ENCODE data around the gene LRRC3. TPM values are rescaled to one million over a fixed set of nuclear protein-coding genes. Genes with fewer than 3 reads are reported as not detected.

LRRC3 gene
- polyA plus RNA-seq, 1 of the 3 experiments (the other 2 are of a cell fraction), result 2.3 TPM

DNA sequence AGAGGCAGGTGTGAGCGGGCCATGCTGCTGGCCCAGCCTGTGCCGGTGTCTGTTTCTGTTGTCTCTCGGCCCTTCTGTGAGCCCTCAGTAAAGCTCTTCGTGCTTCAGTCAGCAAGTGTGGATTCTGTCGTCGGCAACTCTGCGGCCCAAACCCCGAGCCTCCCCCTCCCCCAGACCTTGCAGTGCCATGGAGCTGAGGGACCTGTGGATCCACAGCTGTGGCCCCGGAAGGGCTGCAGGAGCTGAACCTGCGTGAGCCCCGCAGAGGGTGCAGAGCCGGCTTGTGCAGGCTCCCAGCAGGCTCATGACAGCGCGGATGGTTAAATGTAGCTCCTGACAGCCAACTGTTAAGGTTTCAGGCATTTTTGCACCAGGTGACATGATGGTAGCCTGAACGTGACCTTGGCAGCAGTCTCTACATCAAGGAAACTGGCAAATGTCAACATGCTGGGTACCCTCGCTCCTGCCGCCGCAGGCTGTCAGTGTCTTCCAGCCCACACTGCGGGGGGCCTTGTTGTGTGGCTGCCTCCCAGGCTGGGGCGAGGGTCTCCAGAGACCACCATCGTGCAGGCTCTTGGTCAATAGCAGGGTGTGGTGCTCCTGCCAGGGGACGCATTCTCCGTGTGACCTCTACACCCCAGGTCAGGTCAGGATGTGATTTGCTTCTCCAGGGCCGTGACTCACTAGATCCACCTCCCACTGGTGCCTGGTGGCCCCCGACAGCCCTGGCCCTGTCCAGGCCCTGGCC lies 7.0 kb downstream of the LRRC3 start (continued):
- TF ChIP-seq, protein P1, sequence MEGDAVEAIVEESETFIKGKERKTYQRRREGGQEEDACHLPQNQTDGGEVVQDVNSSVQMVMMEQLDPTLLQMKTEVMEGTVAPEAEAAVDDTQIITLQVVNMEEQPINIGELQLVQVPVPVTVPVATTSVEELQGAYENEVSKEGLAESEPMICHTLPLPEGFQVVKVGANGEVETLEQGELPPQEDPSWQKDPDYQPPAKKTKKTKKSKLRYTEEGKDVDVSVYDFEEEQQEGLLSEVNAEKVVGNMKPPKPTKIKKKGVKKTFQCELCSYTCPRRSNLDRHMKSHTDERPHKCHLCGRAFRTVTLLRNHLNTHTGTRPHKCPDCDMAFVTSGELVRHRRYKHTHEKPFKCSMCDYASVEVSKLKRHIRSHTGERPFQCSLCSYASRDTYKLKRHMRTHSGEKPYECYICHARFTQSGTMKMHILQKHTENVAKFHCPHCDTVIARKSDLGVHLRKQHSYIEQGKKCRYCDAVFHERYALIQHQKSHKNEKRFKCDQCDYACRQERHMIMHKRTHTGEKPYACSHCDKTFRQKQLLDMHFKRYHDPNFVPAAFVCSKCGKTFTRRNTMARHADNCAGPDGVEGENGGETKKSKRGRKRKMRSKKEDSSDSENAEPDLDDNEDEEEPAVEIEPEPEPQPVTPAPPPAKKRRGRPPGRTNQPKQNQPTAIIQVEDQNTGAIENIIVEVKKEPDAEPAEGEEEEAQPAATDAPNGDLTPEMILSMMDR (IDR thresholded peaks at IDR 0.05), result no peak

DNA sequence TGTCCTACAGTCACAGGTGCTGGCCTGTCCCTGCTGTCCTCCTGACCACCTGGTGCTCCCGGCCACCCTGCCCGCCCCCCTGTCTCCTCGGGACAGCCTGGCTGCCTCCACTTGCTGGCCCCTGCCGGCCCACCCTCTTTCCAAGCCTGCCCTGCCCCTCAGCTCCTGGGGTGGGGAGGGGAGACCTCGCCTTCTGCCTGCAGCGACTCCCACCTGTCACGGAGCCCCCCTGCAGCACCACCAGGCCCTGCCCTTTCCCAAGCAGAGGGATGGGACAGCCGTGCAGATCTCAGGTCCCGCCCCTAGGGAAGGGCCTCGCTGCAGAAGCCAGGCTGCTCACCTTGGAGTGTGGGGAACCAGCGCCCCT lies 7.5 kb downstream of the LRRC3 start:
- H2AFZ ChIP-seq (ENCODE audit: low read depth), result no peak overlapping the region
- H3K36me3 ChIP-seq (replicated peaks in 1 of 2; ENCODE audit: control insufficient read depth in 1 of 2, insufficient read depth in 2 of 2, low read length in 1 of 2), result no peaks in the 10 kb centered on the region
- H4K20me1 ChIP-seq (ENCODE audit: insufficient read depth), result no peaks in the 10 kb centered on the region
- no peaks in the 10 kb centered on the region for H3F3A ChIP-seq (replicated peaks; ENCODE audit: insufficient read depth)
- no peak overlapping the region for H3K27ac ChIP-seq (ENCODE audit: low read depth in 2 of 2, low read length in 1 of 2)
- H3K4me2 ChIP-seq, result no peak overlapping the region
- H3K9me3 ChIP-seq, result no peaks in the 10 kb centered on the region
- TF ChIP-seq FOXJ3 (CRISPR knock-in tag; IDR thresholded peaks at IDR 0.05), result no peak
- TF ChIP-seq, protein P2, sequence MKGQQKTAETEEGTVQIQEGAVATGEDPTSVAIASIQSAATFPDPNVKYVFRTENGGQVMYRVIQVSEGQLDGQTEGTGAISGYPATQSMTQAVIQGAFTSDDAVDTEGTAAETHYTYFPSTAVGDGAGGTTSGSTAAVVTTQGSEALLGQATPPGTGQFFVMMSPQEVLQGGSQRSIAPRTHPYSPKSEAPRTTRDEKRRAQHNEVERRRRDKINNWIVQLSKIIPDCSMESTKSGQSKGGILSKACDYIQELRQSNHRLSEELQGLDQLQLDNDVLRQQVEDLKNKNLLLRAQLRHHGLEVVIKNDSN (IDR thresholded peaks at IDR 0.05; ENCODE audit: borderline replicate concordance, low read depth), result no peak
- TF ChIP-seq, protein P3, sequence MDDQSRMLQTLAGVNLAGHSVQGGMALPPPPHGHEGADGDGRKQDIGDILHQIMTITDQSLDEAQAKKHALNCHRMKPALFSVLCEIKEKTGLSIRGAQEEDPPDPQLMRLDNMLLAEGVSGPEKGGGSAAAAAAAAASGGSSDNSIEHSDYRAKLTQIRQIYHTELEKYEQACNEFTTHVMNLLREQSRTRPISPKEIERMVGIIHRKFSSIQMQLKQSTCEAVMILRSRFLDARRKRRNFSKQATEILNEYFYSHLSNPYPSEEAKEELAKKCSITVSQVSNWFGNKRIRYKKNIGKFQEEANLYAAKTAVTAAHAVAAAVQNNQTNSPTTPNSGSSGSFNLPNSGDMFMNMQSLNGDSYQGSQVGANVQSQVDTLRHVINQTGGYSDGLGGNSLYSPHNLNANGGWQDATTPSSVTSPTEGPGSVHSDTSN (IDR thresholded peaks at IDR 0.05), result no peak
- TF ChIP-seq, protein P4, sequence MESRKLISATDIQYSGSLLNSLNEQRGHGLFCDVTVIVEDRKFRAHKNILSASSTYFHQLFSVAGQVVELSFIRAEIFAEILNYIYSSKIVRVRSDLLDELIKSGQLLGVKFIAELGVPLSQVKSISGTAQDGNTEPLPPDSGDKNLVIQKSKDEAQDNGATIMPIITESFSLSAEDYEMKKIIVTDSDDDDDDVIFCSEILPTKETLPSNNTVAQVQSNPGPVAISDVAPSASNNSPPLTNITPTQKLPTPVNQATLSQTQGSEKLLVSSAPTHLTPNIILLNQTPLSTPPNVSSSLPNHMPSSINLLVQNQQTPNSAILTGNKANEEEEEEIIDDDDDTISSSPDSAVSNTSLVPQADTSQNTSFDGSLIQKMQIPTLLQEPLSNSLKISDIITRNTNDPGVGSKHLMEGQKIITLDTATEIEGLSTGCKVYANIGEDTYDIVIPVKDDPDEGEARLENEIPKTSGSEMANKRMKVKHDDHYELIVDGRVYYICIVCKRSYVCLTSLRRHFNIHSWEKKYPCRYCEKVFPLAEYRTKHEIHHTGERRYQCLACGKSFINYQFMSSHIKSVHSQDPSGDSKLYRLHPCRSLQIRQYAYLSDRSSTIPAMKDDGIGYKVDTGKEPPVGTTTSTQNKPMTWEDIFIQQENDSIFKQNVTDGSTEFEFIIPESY (IDR thresholded peaks at IDR 0.05; ENCODE audit: borderline replicate concordance, low read depth), result no peak
- TF ChIP-seq RFX5 (IDR thresholded peaks at IDR 0.05; ENCODE audit: low read length), result no peak
- no peak for TF ChIP-seq TAF1 (IDR thresholded peaks at IDR 0.05; ENCODE audit: borderline replicate concordance, low read depth, low read length)
- no peak for TF ChIP-seq RAD21 (IDR thresholded peaks at IDR 0.05; ENCODE audit: low read length)
- no peak for TF ChIP-seq FOSL2 (IDR thresholded peaks at IDR 0.05; ENCODE audit: borderline replicate concordance, low read depth)
- TF ChIP-seq MXI1 (IDR thresholded peaks at IDR 0.05; ENCODE audit: low read depth, low read length), result no peak
- no peak for TF ChIP-seq TEAD4 (IDR thresholded peaks at IDR 0.05; ENCODE audit: borderline replicate concordance, insufficient read depth)
- TF ChIP-seq, protein P1 (IDR thresholded peaks at IDR 0.05), result no peak
- no peak for TF ChIP-seq TCF12 (IDR thresholded peaks at IDR 0.05)
- CTCF ChIA-PET, result interaction anchor here (1.7 to 2.1 kb wide), 4 partner anchors 17 to 165 kb away, joined by 4 to 8 read pairs (median 6); no protein-coding TSS in a partner anchor
- H3K4me1 ChIP-seq (ENCODE audit: control insufficient read depth in 1 of 2, insufficient read depth in 2 of 2, low read depth in 1 of 2, low read length in 1 of 2), result no peaks in the 10 kb centered on the region
- POLR2A ChIA-PET, result no interaction called here
- H3K27me3 ChIP-seq (ENCODE audit: insufficient read depth), result no peaks in the 10 kb centered on the region
- H3K9ac ChIP-seq, result no peak overlapping the region
- H3K4me3 ChIP-seq (ENCODE audit: low read depth in 2 of 2, low read length in 1 of 2), result no peak overlapping the region
- no peaks in the 10 kb centered on the region for H3K9me2 ChIP-seq
- WGBS (ENCODE audit: low lambda C conversion rate), result 53% methylated on average over 4 of the region's 11 CpGs
- H3K79me2 ChIP-seq (ENCODE audit: insufficient read depth), result no peaks in the 10 kb centered on the region
- DNase-seq, result no peak

Measured in SK-N-SH (cell line).